Gastrocnemius medialis (tissue), 4 donors: ENCODE results near the gene SSBP3. TPM values are rescaled to one million over a fixed set of nuclear protein-coding genes. Genes with fewer than 3 reads are reported as not detected.

Experiments used
- ATAC-seq, 2 donors: fragments of 150-250 bp; one replicate each; pipeline ENCODE4 v1.9.1; 2016
- DNase-seq, 2 donors: peaks; one replicate each; pipeline ENCODE4 v3.0.0-alpha.2; 2019
- H3K27ac ChIP-seq, 4 donors: fragments of 200-600 bp; sonication (generic); 1 replicate in 1 of 4; 2 replicates in 3 of 4; pipeline ENCODE4 v1.5.1; 2016 to 2018; ENCODE audit warnings: mild to moderate bottlenecking in 2 of 4, moderate library complexity in 1 of 4
- H3K27me3 ChIP-seq, 3 donors: fragments of 200-600 bp; sonication (generic) in 2 of 3; 1 replicate in 1 of 3; 2 replicates in 2 of 3; pipeline versions ENCODE4 v1.5.1 to v1.6.0; 2016 to 2019; ENCODE audit warnings: mild to moderate bottlenecking in 1 of 3, moderate library complexity in 1 of 3
- H3K36me3 ChIP-seq, 2 donors: fragments of 200-600 bp; sonication (generic) in 1 of 2; one replicate each; pipeline ENCODE4 v1.5.1; 2017 to 2018
- H3K4me1 ChIP-seq, 2 donors: fragments of 200-600 bp; sonication (generic) in 1 of 2; one replicate each; pipeline ENCODE4 v1.5.1; 2016 to 2017; ENCODE audit warnings: mild to moderate bottlenecking in 2 of 2
- H3K4me3 ChIP-seq, 4 donors: fragments of 200-600 bp; sonication (generic) in 3 of 4; 1 replicate in 1 of 4; 2 replicates in 3 of 4; pipeline ENCODE4 v1.5.1; 2016 to 2019; ENCODE audit warnings: mild to moderate bottlenecking in 2 of 4
- H3K9me3 ChIP-seq, 3 donors: fragments of 200-600 bp; sonication (generic) in 2 of 3; 1 replicate in 1 of 3; 2 replicates in 2 of 3; pipeline ENCODE4 v1.5.1; 2016 to 2019
- POLR2A ChIP-seq, 2 donors: fragments of 450-650 bp; IDR thresholded peaks; one replicate each; pipeline ENCODE4 v1.6.1; 2017; ENCODE audit warnings: antibody characterized with exemption in 2 of 2, mild to moderate bottlenecking in 2 of 2, moderate library complexity in 2 of 2
- in situ Hi-C, 4 donors: fragments of 200-750 bp; cut with MboI; loops; one replicate each; pipeline versions ENCODE4 v1.15.0 to v1.8.0; 2017; ENCODE audit warnings: low sequenced_read_pairs in 4 of 4
- intact Hi-C: fragments of 100-400 bp; cut with DNase I; formaldehyde crosslinking; loops from one replicate; pipeline ENCODE4 v1.15.1; 2023; ENCODE audit warnings: low total_unique reads
- total RNA-seq, 4 donors: library from RNA; depleted of rRNA; stranded (reverse); fragments of >200 nt; gene quantifications; one replicate each; pipeline versions ENCODE4 v1.1.0 to v1.2.3, GENCODE V29; 2016
- TF ChIP-seq, protein P1 (sequence below), 5 experiments: fragments of 450-650 bp in 3 of 5; fragments of 200-600 bp in 2 of 5; sonication (generic) in 2 of 5; IDR thresholded peaks in 4 of 5; conservative IDR thresholded peaks in 1 of 5; 1 replicate in 4 of 5; 2 replicates in 1 of 5; pipeline ENCODE4 v1.5.1; 2016 to 2019; ENCODE audit warnings: antibody characterized with exemption in 5 of 5, mild to moderate bottlenecking in 3 of 5, moderate library complexity in 3 of 5

Gene SSBP3
- total RNA-seq, 4 donors from 2014 or later = 3.6 to 21.0 (median 14.9) TPM

DNA sequence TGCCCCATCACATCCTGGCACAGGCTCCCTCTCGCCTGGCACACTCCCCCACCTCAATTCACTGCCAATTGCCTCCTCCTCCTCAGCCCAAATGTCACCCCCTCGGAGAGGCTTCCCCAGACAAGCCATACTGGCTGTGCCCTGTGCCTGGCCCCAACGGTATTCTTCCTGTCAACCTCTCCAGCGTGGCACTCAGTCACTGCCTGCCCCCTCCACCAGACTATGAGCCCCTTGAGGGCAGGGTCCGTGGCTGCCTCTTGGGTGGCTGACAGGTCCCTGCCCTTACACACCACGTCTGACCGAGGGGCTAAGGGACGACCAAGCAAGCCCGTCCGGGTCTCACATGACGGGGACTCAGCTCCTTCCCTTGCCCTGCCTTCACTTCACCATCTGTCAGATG is 131.3 kb downstream of the SSBP3 start:
- DNase-seq = no peak
- Histone ChIP-seq H3K27ac (peak overlapping the region; percentile 89 to 92 (median 92)), H3K27me3 (no peaks in the 10 kb centered on the region), H3K4me3 (peak overlapping the region in 1 of 4 donors; percentile 19), H3K9me3 (no peaks in the 10 kb centered on the region), H3K4me1 (peaks cover 80 to 81% of the 10 kb centered on the region in 2 donors), H3K36me3 (no peaks in the 10 kb centered on the region)
- intact Hi-C loops (loop anchor here (5.0 kb wide), 2 partner anchors 62 to 148 kb away; no protein-coding TSS in a partner anchor), in situ Hi-C loops (loop anchor here (10.0 to 25.0 kb wide), 3 partner anchors 120 to 212 kb away; no protein-coding TSS in a partner anchor)
- ATAC-seq = no peak
- TF ChIP-seq, protein P1, sequence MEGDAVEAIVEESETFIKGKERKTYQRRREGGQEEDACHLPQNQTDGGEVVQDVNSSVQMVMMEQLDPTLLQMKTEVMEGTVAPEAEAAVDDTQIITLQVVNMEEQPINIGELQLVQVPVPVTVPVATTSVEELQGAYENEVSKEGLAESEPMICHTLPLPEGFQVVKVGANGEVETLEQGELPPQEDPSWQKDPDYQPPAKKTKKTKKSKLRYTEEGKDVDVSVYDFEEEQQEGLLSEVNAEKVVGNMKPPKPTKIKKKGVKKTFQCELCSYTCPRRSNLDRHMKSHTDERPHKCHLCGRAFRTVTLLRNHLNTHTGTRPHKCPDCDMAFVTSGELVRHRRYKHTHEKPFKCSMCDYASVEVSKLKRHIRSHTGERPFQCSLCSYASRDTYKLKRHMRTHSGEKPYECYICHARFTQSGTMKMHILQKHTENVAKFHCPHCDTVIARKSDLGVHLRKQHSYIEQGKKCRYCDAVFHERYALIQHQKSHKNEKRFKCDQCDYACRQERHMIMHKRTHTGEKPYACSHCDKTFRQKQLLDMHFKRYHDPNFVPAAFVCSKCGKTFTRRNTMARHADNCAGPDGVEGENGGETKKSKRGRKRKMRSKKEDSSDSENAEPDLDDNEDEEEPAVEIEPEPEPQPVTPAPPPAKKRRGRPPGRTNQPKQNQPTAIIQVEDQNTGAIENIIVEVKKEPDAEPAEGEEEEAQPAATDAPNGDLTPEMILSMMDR (IDR thresholded peaks at IDR 0.05 in 4 of 5, conservative IDR thresholded peaks at IDR 0.05 in 1 of 5) = no peak

DNA sequence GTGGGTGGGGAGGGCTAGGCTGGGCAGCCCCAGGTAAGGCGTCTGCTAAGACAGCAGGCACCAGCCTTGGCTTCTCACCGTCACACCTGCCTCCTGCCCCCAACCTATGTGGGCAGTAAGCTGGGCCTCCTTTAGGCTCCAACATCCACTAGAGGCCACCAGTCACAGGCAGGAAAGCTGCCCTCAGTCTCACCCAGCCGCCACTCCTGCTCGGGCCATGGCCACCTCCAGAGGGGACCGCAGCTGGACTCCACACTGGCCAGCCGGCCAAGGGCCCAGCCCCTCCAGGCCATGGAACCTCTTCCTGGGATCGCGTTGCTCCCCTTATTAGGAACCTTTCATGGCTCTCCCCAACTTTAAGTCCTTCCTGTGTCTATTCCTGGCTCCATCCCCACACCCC is 131.7 kb downstream of the SSBP3 start:
- intact Hi-C loops = loop anchor here (5.0 kb wide), 2 partner anchors 63 to 147 kb away; no protein-coding TSS in a partner anchor
- no peak for TF ChIP-seq POLR2A (IDR thresholded peaks at IDR 0.05)
- TF ChIP-seq, protein P1 (IDR thresholded peaks at IDR 0.05 in 4 of 5, conservative IDR thresholded peaks at IDR 0.05 in 1 of 5) = peak in 2 of 5 experiments; percentile 35 to 36
- ATAC-seq = peak; percentile 39 to 40
- no peaks in the 10 kb centered on the region for H3K36me3 ChIP-seq
- no peak overlapping the region for H3K4me3 ChIP-seq
- no peaks in the 10 kb centered on the region for H3K9me3 ChIP-seq
- in situ Hi-C loops = loop anchor here (10.0 to 25.0 kb wide), 3 partner anchors 120 to 213 kb away; no protein-coding TSS in a partner anchor
- H3K4me1 ChIP-seq = peaks cover 75 to 80% of the 10 kb centered on the region in 2 donors
- peak; percentile 52 to 73 for DNase-seq
- H3K27me3 ChIP-seq = no peaks in the 10 kb centered on the region
- peak overlapping the region; percentile 89 to 92 (median 92) for H3K27ac ChIP-seq

DNA sequence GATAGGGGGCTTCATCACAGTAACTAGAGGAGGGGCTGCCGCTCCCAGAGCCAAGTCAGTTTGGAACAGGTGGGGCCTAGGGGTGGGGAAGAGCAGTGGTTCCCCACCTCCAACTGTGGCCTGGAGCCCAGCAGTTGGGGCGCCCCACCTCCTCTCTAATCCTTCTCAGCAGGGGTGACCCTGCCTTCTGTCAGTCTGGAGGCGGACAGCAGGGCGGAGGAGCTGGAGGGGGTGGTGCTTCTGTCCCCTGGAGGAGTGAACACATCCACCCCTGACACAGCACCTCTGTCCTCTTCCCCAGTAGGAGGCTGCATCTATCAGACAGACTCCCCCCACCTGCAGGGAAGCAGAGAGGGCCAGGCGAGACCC is 132.4 kb downstream of the SSBP3 start:
- Histone ChIP-seq H3K27me3 (no peaks in the 10 kb centered on the region), H3K4me3 (peak overlapping the region in 2 of 4 donors; percentile 42 to 43), H3K9me3 (no peaks in the 10 kb centered on the region), H3K27ac (peak overlapping the region; percentile 89 to 92 (median 92)), H3K4me1 (peaks cover 74 to 80% of the 10 kb centered on the region in 2 donors), H3K36me3 (no peaks in the 10 kb centered on the region)
- peak in 1 of 2 donors; percentile 43 for ATAC-seq
- no peak for TF ChIP-seq POLR2A (IDR thresholded peaks at IDR 0.05)
- TF ChIP-seq, protein P1 (IDR thresholded peaks at IDR 0.05 in 4 of 5, conservative IDR thresholded peaks at IDR 0.05 in 1 of 5) = no peak
- intact Hi-C loops (loop anchor here (1.0 to 5.0 kb wide), 5 partner anchors 64 to 274 kb away; partner anchors contain the start of gene SSBP3), in situ Hi-C loops (loop anchor here (10.0 to 25.0 kb wide), 3 partner anchors 121 to 214 kb away; no protein-coding TSS in a partner anchor)
- DNase-seq = peak; percentile 39 to 74

DNA sequence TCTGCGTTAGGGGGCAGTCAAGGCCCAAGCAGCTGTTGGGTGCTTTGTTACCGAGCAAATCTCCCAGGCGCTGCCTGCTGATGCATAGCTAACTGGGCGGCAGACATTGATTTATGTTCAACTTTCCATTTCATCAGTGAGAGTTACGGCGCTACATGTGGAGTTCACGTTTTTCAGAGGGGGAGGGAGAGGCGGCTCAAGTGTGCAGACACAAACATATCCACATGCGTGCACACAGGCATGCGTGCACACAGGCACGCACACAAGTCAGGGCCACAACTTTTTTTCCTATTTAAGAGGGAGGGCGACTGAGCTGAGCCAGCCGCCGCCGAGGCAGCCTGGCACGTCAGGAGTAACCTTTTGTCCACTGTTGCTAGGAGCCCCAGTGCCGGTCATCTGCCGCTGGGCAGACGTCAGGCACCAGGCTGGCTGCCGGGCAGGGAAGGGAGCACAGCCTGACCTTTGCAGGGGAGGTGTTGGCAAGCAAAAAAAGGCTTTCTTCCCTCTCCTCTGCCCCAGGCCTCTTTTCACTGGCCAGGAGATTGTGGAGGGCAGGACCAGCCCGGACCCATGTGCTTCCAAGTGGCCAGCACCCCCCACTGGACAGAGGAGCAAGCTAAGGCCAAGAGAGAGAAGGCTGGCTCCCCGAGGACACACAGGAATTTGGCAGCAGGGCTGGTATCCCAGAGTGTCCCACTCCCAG is 133.0 kb downstream of the SSBP3 start:
- Histone ChIP-seq H3K27ac (peak overlapping the region; percentile 89 to 92 (median 92)), H3K36me3 (no peaks in the 10 kb centered on the region), H3K4me3 (peak overlapping the region; percentile 30 to 43 (median 36)), H3K4me1 (peaks cover 74 to 80% of the 10 kb centered on the region in 2 donors), H3K27me3 (no peaks in the 10 kb centered on the region), H3K9me3 (no peaks in the 10 kb centered on the region)
- in situ Hi-C loops = loop anchor here (10.0 to 25.0 kb wide), 3 partner anchors 122 to 214 kb away; no protein-coding TSS in a partner anchor
- DNase-seq = peak; percentile 84 to 91
- TF ChIP-seq, protein P1 (IDR thresholded peaks at IDR 0.05 in 4 of 5, conservative IDR thresholded peaks at IDR 0.05 in 1 of 5) = peak; percentile 59 to 82 (median 67)
- TF ChIP-seq POLR2A (IDR thresholded peaks at IDR 0.05) = peak; percentile 21
- peak; percentile 82 to 84 for ATAC-seq
- intact Hi-C loops = loop anchor here (1.0 to 5.0 kb wide), 5 partner anchors 64 to 274 kb away; partner anchors contain the start of gene SSBP3
